NCI-H1417 (cell line): ENCODE results near the gene CHST8.
A peak's percentile ranks its signal among the peaks of the same experiment; 100 is the strongest.
"Not testable (repeated sequence)": the region's sequence is repeated elsewhere in the genome, so short reads cannot be mapped to it uniquely, and the experiment has no call there.

Experiments
- DNase-seq, 3 experiments: peaks; one replicate each; lab custom pipeline; 2025; lab: John Stamatoyannopoulos, UW

The CHST8 gene

GRCh38 chr19:33689138-33689746 lies 67.5 kb downstream of the CHST8 start:
- DNase-seq = no peak

GRCh38 chr19:33689868-33690267 lies 68.1 kb downstream of the CHST8 start:
- DNase-seq = peak in 1 of 3 experiments; percentile 20

- DNase-seq = peak; percentile 13 to 61 (median 50)
Observed at GRCh38 chr19:33690378-33691029, 68.8 kb downstream of the CHST8 start.

- no peak for DNase-seq
Observed at GRCh38 chr19:33691030-33691427, 69.3 kb downstream of the CHST8 start.

DNA sequence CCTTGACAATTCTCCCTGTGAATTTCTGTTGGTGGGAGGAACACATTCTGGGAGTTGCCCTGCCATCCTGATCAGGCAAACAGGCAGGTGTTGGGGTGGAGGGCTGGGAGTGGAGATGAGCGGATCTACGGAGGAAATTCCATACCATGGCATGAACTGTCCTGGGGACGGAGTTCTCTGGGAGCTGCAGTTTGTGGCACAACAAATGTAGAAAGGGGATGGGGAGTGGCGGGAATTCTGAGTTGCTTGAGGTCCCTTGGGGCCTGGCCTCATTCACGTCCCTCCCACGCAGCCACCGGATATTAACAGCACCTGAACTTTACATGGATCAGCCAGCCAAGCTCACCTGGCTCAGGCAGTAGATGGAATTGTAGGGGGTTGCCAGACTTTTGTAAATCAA lies 70.0 kb downstream of the CHST8 start:
- DNase-seq = peak in 1 of 3 experiments; percentile 10

DNA sequence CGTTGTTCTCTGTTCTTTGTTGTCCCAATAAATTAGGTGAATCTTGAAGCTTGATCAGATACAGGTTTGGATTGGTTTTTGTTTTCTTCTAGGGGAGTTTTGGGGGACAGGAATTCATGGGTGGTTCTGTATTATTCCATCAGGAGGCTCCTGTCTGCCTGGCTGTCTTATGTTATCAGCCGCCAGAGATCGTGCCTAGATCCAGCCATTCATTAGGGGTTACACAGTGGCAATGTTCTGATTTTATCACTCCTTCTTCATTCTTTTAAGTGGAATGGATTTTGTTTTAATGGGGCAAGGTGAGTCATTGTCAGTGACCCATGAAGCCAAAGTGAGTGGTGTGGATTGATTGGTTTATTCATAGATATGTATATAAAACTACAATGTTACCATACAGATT lies 71.9 kb downstream of the CHST8 start:
- no peak for DNase-seq

DNA sequence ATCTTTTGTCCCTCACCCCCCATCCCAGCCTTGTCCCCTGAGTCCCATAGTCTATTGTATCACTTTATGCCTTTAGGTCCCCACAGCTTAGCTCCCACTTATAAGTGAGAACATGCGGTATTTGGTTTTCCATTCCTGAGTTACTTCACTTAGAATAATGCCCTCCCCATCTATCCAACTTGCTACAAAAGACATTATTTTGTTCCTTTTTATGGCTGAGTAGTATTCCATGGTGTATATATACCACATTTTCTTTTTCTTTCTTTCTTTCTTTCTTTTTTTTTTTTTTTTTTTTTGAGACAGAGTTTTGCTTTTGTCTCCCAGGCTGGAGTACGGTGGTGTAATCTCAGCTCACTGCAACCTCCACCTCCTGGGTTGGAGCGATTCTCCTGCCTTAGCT lies 73.8 kb downstream of the CHST8 start:
- not testable (repeated sequence) for DNase-seq

- DNase-seq = no peak
Observed at GRCh38 chr19:33697766-33698165, 76.0 kb downstream of the CHST8 start.

DNA sequence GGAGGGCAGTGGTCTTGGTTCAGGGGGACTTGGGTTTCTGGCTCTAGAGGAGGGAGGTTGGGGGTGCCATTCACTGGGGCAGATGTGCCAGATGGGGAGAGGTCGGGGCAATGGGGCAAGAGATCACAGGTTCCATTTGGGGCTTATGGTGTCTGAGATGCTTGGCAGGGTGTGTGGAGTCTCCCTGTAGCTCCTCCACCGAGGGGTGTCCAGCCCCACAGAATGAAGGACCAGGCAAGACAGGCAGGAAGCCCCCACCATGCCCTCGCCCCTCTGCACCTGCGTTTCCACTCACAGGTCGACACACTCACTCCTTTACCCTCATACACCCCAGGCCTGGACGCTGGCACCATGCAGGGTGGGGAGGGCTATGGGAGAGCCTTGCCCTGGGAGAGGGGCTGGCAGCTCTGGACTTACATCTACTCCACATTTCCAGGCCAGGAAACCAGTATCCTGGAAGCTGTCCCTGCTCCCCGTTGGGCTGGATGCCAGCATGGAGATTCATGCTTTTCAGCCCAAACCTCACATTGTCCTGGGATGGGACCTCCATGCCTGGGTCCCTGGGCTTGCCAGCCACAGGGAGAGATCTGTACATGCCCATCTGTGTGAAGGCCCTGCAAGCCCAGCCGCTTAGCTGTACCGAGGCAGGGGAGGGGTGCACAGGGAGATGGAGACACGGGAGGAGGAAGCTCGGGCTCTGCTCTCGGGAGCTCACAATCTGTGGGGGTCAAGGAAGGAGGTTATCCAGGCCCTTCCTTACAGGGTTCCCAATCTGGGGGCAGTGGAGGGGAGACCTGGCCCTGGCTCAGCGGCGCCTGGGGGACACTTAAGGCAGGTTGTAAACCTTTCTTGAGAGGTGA lies 77.1 kb downstream of the CHST8 start:
- no peak for DNase-seq

GRCh38 chr19:33699754-33700407 lies 78.1 kb downstream of the CHST8 start:
- DNase-seq = peak in 2 of 3 experiments; percentile 32 to 62

- DNase-seq = no peak
Observed at GRCh38 chr19:33700408-33701013, 78.8 kb downstream of the CHST8 start.

- DNase-seq = no peak
Observed at GRCh38 chr19:33701565-33701964, 79.8 kb downstream of the CHST8 start.

- DNase-seq = no peak
Observed at GRCh38 chr19:33702606-33703437, 81.1 kb downstream of the CHST8 start.

DNA sequence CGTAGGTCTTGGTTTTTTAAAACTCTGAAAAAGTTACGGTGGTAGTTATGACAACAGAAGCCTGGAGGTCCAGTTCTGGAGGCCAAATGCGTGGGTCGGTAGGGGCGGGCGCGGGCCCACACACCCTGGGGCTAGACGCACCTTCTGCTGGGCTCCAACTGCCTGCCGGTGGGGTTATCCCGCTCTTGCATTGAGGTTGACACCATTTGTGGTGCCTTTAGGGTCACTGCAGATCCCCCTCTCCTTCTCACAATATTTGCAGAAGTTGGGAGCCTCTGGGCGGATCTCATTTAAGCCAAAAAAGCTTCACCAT lies 81.6 kb downstream of the CHST8 start:
- no peak for DNase-seq

GRCh38 chr19:33703821-33704220 lies 82.1 kb downstream of the CHST8 start:
- no peak for DNase-seq

DNA sequence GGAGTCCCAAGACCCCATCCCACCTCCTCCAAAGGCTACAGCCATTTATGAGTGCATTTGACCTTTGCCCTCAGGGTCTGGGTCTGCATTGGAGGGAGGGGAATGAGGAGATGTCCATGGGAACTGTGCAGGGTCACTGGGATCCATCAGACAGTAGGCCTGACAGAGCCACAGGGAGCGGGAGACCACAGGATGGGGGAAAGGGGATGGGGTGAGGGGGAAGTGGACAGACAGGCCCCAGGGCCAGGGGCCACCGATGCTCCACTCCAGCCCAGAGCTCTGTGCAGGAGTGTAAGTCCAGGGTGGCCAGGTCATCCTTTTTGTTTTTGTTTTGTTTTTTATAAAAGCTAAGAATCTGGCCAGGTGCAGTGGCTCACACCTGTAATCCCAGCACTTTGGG lies 82.5 kb downstream of the CHST8 start:
- no peak for DNase-seq

- DNase-seq = no peak
Observed at GRCh38 chr19:33705090-33705847, 83.5 kb downstream of the CHST8 start.

DNA sequence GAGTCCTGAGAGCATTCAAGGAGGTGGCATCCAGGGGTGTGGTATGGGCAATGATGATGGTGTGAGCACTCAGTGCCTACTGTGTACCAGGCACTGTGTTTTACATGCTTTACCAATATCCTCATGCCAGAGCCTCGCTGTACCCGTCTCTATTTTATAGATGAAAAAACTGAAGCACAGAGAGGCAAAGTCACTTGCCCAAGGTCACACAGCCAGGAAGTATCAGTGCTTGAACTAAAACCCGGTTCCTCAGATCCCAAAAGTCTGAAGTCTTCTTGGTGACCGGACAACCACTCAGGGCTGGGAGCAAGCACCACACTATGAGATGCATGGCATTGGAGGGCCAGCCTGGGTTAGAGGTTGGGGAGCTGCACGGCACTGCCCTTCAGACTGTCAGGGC lies 84.1 kb downstream of the CHST8 start:
- no peak for DNase-seq

DNA sequence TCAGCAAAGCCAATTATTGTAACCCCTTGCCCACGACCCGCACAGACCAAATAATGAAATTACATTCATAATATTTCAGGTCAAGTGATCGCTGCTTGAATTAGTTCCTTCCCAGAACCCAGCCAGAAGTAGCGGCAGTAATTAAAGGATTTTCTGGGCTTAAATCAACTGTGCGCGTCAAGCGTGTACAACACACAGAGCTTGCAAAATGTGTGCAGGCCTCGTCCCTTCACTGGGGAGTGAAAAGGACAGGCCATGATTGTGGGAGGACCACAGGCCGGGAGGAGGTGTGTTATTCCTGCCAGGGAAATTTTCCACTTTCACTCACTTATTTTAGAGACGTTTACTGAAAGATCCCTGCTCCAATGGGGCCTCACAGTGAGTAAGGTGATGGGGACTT lies 84.9 kb downstream of the CHST8 start:
- DNase-seq = peak in 1 of 3 experiments; percentile 20

- no peak for DNase-seq
Observed at GRCh38 chr19:33712268-33712667, 90.5 kb downstream of the CHST8 start.

- DNase-seq = no peak
Observed at GRCh38 chr19:33713194-33713593, 91.4 kb downstream of the CHST8 start.
